ENCODE measurements around the gene PDS5B.

Gene PDS5B

GRCh38 chr13:32592082-32592481 is 5.8 kb downstream of the PDS5B start:
- no peak for DNase-seq

GRCh38 chr13:32594157-32594738 is 8.0 kb downstream of the PDS5B start:
- peak; percentile 55 for DNase-seq

- no peak for DNase-seq
Measured at GRCh38 chr13:32595306-32595705, 9.1 kb downstream of the PDS5B start.

GRCh38 chr13:32600890-32601289 is 14.6 kb downstream of the PDS5B start:
- DNase-seq = no peak

- DNase-seq = peak; percentile 62
Measured at GRCh38 chr13:32609428-32609827, 23.2 kb downstream of the PDS5B start.

GRCh38 chr13:32610538-32610937 is 24.3 kb downstream of the PDS5B start:
- no peak for DNase-seq

GRCh38 chr13:32610977-32611376 is 24.7 kb downstream of the PDS5B start:
- DNase-seq = no peak

- DNase-seq = no peak
Measured at GRCh38 chr13:32616883-32617511, 30.7 kb downstream of the PDS5B start.

GRCh38 chr13:32622827-32623226 is 36.6 kb downstream of the PDS5B start:
- DNase-seq = no peak

GRCh38 chr13:32624441-32624840 is 38.2 kb downstream of the PDS5B start:
- DNase-seq = peak; percentile 6

GRCh38 chr13:32627793-32628192 is 41.5 kb downstream of the PDS5B start:
- no peak for DNase-seq

- peak; percentile 3 for DNase-seq
Measured at GRCh38 chr13:32629313-32629712, 43.1 kb downstream of the PDS5B start.

- DNase-seq = no peak
Measured at GRCh38 chr13:32629866-32630265, 43.6 kb downstream of the PDS5B start.

- no peak for DNase-seq
Measured at GRCh38 chr13:32632343-32632909, 46.2 kb downstream of the PDS5B start.

GRCh38 chr13:32636711-32637110 is 50.5 kb downstream of the PDS5B start:
- no peak for DNase-seq

GRCh38 chr13:32638739-32639138 is 52.5 kb downstream of the PDS5B start:
- no peak for DNase-seq

- DNase-seq = peak; percentile 62
Measured at GRCh38 chr13:32639502-32640105, 53.4 kb downstream of the PDS5B start.

GRCh38 chr13:32642316-32642715 is 56.1 kb downstream of the PDS5B start:
- no peak for DNase-seq

- no peak for DNase-seq
Measured at GRCh38 chr13:32642858-32643257, 56.6 kb downstream of the PDS5B start.

- no peak for DNase-seq
Measured at GRCh38 chr13:32645854-32646253, 59.6 kb downstream of the PDS5B start.

GRCh38 chr13:32647926-32648325 is 61.7 kb downstream of the PDS5B start:
- DNase-seq = no peak

GRCh38 chr13:32650705-32651311 is 64.6 kb downstream of the PDS5B start:
- DNase-seq = peak; percentile 59

- DNase-seq = peak; percentile 7
Measured at GRCh38 chr13:32657309-32657708, 71.1 kb downstream of the PDS5B start.

GRCh38 chr13:32659736-32660135 is 73.5 kb downstream of the PDS5B start:
- DNase-seq = peak; percentile 35

All from fibroblast of upper back skin (primary cell).